Activated CD4-positive, alpha-beta T cell treated with anti-CD3 and anti-CD28 coated beads, Interleukin-2, Interleukin-6, amounts not matched to agents 100 ng/mL and 50 ng/mL, durations not matched to agents 16 hours and 8 hours (primary cell): ENCODE measurements around the gene SCAMP2.
"Not testable (repeated sequence)": the region's sequence is repeated elsewhere in the genome, so short reads cannot be mapped to it uniquely, and the experiment has no call there.

ENCODE experiments used
- DNase-seq: peaks from one replicate; pipeline ENCODE4 v3.0.0-alpha.2; 2020

The SCAMP2 gene

DNA sequence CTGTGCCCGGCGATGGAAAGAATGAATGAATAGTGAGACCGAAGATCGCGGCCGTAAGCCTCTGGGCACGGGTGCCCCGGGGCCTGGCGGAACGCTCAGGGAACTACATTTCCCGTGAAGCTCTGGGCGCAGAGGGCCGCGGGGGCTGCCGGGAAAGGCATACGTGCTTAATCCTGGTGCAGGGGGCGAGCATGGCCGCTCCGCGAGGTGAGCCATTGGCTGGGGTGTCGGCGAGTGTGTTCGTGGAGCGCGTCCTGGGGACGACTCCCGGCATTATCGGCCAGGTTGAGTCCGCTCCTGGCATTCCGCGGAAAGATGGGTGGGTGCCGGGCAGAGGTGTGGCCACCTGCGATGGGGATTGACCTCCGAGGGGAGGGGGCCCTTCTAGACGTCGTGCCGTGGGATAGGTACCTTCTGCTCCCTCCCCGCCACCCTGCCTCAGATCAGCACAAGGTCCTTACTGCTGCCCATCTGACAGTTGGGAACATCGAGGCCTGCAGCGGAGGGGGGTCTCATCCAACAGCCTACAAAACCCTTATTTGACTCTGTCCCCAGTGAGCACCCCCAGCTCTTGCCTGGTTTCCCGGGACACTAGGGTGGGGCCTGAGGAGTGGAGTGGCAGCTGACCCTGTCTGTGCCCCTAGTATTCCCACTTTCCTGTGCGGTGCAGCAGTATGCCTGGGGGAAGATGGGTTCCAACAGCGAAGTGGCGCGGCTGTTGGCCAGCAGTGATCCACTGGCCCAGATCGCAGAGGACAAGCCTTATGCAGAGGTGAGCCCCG is 16.9 kb upstream of the SCAMP2 start, which contains the start of gene MPI:
MPI (plus strand) TSS at position 160 of the 782 bp plus-strand sequence; CDS start at position 192, 32 bp downstream.
- peak; percentile 94 for DNase-seq

DNA sequence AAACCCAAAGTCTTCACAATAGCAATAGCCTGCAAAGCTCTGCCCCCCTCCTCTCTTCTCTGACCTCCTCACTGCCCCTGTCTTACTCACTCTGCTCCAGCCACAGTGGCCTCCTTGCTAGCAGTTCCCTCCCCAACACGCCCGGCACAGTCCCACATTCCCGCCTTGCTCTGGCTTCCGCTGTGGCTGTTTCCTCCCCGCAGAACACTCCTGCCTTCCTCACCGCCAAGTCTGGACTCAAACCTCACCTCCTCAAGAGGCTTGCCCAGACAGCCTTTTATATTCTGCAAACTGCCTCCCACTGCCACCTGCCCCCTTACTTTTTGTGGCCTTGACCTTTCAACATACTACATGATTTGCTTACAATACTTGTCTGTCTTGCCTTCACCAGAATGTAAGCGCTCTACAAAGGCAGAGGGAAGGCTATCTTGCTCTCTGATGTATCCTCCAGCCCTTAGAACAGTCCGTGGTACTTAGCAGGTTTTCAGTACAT is 16.3 kb upstream of the SCAMP2 start:
- DNase-seq, result peak; percentile 36

DNA sequence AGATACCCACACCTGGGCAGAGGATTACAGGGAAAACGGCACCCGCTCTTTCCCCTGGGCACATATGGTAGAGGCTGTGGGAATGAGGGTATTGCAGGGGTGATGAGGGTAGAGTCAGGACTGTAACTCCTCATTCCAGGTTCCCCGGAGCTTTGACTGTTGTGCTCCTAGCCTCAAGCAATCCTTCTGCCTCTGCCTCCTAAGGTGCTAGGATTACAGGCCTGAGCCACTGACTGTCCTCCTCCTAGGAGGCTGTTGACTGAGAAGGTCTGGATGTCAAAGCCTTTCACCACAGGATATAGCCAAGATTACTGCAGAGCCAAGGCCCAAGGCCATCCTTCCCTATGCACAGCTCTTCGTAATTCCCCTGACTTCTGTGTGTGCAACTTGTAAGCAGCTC is 15.6 kb upstream of the SCAMP2 start:
- no peak for DNase-seq

DNA sequence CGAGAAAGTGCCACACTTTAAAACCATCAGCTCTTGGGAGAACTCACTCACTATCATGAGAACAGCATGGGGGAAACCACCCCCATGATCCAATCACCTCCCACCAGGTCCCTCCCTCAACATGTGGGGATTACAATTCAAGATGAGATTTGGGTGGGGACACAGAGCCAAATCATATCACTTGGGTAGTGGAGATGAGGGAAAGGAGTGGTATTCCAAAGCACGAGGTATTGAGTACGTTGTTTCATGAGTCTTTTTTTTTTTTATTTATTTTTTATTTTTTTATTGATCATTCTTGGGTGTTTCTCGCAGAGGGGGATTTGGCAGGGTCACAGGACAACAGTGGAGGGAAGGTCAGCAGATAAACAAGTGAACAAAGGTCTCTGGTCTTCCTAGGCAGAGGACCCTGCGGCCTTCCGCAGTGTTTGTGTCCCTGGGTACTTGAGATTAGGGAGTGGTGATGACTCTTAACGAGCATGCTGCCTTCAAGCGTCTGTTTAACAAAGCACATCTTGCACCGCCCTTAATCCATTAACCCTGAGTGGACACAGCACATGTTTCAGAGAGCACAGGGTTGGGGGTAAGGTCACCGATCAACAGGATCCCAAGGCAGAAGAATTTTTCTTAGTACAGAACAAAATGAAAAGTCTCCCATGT is 14.5 kb upstream of the SCAMP2 start:
- DNase-seq, result not testable (repeated sequence)

DNA sequence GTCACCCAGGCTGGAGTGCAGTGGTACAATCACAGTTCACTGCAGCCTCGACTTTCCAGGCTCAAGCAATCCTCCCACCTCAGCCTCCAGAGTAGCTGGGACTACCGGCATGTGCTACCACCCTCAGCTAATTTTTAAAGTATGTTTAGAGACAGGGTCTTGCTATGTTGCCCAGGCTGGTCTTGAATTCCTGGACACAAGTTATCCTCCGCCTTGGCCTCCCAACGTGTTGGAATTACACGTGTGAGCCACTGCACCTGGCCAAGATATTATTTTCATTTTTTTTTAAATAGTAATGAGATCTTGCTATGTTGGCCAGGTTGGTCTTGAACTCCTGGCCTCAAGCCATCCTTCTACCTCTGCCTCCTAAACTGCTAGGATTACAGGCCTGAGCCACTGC is 12.3 kb upstream of the SCAMP2 start:
- DNase-seq, result no peak

DNA sequence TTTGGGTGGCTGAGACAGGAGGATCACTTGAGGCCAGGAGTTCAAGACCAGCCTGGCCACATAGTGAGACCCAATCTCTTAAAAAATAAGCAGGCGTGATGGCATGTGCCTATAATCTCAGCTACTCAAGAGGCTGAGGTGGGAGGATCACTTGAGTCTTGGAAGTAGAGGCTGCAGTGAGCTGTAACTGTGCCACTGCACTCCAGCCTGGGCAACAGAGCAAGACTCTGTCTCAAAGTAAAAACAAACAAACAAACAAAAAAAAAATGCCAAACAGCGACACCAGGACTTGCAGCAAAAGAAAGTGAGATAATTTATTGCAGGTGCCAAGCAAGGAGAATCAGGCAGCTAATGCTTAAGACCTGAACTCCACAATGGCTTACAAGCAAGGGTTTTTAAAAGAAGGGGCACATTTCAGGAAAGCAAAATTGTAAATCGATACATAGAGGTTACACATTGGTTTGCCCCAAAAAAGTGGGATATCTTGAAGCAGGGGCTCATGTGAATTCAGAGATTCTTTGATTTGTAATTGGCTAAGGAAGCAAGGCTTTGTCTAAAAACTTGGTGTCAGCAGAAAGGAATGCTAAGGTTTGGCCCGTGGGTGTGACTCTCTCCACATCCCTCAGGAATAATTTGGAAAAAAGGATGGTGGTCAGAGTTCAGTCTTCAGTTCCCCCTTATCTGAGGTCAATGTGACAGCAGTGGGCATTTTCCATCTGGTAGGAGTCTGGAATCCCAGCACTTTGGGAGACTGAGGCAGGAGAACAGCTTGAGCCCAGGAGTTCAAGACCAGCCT is 11.5 kb upstream of the SCAMP2 start:
- no peak for DNase-seq

DNA sequence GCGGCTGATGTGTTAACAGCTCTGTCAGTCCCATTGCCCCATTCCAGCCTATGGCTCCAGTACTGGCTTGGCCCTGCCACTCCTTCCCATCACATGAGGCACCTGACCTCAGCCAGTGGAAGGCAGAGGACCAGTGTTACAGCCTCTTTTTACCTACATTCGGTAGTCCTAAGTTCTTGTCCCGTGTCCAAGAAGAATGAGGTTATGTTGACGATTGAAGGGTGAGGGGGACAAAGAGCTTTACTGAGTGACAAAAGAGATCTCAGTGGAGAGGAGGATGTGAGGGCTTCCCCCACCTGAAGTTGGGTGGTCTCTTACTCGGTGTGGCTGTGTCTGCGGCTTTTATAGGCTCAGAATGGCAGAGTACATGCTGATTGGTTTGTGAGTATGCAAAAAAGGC is 9.4 kb upstream of the SCAMP2 start:
- DNase-seq, result no peak

DNA sequence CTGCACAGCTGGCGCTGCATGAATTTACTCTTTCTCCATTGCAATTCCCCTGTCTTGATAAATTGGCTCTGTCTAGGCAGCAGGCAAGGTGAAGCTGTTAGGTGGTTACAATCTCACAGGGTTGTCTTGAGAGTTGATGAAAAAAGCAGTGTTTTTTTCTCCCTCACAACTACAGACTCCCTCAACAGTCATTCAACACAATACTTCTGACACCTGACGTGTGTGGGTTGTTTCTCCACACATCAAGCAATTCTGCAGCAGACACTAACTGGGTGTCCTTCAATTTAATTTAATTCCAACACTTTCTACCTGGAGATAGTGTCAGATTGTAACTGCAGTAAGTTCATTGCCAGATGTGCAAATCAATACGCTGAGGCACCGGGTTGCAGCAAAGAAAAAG is 5.1 kb upstream of the SCAMP2 start:
- no peak for DNase-seq

DNA sequence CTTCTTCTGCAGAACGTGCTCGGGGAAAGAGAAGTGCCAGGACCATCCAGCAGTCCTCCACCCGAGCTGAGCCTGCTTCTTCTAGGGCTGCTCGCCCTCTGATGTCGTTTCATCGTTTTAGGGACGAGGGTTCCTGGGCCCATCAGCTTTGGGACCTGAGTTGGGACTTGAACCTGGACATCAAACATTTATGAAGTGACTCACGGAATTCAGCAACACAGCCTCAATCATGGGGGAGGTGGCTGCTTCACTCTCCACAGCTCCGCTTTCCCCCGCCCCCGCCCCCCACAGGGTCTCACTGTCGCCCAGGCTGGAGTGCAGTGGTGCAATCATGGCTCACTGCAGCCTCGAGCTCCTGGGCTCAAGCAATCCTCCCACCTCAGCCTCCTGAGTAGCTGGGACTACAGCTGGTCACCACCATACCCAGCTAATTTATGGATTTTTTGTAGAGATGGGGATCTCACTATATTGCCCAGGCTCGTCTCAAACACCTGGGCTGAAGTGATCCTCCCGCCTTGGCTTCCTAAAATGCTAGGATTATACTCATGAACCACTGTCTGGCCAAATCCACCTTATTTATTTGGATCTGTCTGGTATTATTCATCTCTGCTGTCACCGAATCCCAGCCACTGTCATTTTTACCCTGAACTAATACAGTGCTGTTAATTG is 725 bp upstream of the SCAMP2 start:
- DNase-seq, result no peak

DNA sequence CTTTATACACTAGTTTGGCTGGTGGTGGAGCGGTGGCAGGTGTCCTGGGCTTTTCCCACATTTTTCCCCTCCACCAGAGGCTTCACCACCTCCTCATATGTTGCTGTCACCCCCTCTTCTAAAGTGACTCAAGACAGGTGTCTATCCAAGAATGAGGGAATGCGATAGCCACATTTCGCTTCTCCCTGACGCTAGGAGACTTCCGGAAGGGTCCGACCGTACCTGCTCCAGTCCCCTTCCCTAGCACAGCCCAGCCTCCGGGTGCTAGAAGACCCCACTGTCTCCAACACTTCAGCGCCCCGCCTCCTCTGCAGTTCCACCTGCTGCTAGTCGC is 496 bp downstream of the SCAMP2 start:
- no peak for DNase-seq

DNA sequence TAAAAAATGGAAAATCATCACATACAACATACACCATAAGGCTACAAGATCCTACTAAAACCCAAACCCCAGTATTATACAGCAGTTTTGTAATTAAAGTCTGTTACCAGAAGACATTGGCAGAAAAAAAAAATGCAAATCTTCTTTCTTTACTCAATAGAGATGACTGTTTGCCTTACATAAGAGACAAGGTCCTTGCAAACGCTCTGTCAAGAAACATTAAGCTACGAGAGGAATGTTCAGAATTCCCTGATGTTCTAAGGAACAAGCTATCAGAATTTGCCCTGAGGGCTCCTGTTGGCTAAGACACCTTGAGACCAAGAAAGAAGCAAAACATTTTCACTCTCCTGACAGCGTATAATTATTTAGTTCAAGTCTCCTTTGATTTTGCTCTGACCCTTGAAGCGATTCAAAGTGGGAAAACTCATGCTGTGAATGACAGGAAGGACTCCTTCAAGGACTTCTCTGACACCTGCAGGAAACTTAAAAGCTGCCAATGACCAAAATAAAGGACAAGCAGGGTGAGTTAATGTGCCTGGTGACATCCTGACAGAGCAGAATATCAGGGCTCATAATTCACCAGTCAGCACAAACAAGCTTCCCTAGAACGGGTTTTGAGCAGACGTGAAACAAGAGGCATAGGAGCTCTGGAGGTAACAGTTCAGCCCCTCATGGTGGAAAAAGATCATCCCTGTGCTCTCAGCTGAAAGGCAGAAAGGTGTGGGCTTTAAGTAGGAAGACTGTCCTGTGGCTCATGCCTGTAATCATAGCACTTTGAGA is 2.5 kb downstream of the SCAMP2 start:
- DNase-seq, result no peak

DNA sequence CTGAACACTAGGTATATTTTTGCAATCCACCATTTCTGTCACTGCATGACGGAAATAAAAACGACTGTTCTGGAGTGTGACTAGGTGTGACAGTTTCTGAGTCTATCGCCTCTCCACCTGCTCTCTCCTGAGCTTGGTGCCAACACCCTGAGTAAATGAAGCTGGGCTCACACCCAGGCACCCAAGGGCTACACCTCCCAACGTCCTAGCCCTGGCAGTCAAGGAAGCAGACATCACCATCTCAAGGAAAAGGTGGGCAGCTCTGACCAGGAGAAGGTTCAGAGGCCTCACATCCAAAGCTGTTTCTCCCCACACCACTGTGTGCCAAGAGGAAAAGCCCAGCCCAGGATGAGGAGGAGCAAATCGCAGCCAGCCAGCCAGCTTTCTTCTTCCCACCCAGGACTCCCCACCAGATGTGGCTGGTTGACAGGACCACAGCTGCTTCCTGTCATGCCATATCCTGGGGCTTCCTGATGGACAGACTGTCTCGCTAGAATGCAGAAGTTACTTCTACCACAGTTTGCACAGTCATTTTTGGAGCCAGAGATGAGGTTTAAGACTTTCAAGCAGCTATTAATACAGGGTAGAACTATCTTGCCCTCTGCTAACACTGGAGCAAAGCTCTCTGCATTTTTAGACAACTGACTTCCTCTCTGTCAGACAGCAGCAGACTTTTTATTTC is 3.3 kb downstream of the SCAMP2 start:
- peak; percentile 92 for DNase-seq

DNA sequence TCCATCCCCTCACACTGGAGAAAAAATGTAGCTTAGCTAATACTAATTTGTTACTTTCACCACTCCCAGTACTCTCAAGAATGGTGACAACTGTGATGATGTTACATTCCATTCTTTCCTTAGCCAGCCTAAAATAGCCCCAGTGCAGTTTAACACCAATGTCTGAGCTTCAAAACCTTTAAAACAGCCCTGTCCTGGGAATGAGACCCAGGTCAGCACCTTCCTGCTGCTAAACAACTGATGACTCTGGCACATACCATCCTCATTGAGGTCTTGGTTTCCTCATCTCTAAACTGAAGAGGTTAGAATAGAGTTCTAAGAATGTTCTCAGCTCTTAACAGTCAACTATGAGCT is 3.8 kb downstream of the SCAMP2 start:
- DNase-seq, result no peak

DNA sequence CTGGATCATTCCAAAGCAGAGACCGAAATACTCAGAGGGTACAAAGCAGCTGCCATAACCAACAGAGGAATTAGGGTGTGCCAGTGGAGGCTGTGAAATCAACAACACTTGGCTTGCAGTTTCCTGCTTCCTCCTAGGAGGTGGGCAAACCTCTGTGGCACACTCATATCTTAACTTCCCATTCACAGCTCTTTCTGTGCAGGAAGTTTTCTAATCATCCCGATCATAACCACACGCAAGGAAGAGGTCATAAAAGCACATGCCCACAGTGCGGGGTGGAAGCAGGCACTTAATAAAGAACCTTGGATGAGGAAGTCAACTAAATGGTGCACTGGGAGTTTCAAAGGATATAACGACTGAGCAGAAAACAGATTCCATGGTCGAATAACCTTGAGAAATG is 5.1 kb downstream of the SCAMP2 start:
- peak; percentile 83 for DNase-seq

DNA sequence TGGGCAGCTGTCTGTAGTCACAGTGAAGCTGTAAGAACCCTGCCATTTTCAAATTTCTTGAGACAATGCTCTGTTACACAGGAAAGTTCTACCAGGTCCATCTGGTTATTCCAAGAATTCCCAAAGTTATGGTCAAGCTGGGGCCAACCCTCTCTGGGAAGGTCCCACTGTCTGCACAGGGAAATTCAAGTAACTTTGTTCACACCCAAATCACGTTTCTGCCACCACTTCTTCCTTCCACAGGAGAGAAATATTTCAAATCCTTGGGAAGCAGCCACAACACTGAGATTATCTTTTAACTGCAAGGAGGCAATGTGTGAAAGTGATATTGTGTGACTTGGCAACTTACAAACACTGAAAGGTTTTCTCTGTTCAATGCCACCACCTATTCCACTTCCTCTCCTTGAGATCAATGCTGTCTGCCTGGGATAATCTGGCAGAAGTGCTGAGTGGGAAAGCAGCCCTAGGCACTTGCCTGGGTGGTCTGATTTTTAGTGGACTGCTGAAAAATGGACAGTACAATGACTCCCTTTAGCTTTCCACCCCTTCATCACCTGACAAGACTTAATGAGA is 5.6 kb downstream of the SCAMP2 start:
- DNase-seq, result no peak

DNA sequence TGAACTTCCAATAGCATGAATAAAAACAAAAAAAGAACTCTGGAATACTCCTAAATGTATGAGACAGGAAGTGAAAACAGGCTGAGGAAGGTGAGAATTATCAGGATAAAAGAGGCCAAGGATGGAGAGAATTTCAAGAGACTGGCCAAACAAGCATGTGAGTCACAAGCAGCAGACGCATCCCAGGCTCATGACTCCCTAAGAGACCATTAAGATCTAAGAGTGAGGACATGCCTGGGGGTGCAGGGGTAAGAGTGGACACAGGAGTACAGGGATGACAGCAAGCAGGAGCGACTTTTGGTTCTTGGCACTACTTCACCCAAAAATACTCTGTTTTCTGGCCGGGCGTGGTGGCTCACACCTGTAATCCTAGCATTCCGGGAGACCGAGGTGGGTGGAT is 7.1 kb downstream of the SCAMP2 start:
- no peak for DNase-seq

DNA sequence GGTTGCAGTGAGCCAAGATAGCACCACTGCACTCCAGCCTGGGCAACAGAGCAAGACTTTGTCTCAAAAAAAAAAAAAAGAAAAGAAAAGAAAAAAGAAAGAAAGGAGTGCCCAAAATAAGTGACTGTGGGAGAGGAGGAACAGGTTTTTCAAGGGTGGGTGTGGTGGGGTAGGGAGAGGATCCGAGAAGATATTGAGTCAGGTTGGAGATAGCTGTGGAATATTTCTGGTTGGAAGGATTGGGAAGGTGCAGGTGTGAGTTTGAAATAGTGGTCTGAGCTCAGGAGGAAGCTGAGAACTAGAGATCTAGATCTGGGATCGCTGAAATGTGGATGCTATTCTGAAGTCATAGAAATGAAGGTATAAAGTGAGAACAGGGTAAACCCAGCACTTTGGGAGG is 7.8 kb downstream of the SCAMP2 start:
- DNase-seq, result no peak

DNA sequence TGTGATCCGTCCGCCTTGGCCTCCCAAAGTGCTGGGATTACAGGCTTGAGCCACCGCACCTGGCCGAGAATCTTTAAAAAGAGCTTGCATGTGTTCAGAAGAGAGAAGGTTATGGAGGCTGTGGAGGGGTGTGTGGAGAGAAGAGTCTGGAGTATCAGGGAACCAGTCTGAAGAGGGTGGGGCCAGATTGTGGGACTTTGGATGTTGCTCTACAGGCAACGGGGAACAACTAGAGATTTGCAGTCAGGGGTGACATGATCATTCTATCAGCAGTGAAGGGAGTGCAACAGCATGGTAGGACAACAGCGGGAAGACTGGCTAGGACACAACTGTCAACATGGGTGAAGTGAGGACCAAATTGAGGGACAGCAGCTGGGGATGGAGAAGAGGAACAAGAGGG is 8.9 kb downstream of the SCAMP2 start:
- no peak for DNase-seq

DNA sequence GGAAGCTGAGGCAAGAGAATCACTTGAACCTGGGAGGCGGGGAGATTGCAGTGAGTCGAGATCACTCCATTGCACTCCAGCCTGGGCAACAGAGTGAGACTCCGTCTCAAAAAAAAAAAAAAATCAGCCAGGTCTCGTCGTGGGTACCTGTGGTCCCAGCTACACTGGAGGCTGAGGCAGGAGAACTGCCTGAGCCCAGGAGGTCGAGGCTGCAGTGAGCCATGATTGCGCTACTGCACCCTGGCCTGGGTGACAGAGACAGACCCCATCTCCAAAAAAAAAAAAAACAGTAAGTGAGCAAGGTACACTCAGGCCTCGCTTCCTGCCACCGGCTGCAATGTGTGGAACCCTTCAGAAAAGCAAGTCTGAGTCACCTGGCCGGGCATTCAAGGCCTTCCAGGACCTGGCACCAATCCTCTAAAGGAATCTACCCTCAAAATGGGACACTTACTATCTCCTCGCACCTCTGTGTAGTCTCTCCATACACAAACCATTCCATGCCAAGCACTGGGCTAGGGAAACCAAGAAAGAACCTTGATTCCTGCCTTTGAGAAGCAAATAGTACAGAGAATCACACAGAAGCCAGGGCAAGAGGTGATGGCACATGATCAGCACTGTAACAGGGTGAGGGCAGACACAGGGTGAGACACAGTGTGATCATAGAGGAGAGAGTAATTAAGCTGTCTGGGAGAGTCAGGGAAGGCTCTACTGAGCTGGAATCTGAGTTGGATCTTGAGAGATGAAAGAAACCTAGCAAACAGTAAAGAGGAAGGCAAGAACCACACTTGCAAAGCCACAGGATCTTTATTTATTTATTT is 9.7 kb downstream of the SCAMP2 start:
- peak; percentile 41 for DNase-seq

DNA sequence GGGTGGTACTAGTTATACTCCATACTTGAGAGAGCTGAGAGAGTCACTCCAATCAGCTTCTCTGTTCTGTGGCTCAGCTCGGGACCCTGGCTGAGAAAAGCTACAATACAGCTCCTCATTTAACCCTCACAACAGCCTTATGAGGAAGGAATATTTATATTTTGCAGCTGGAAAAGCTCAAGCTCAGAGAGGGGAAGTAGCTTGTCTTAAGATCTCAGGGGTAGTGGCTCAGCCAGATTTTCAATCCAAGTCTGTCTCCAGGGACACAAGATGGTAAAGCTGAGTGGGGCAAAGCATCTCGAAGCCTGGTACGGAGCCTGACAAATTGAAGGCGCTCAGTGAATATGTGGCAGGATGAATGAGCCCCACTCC is 14.8 kb downstream of the SCAMP2 start:
- no peak for DNase-seq
